Limb (tissue), 2 donors: ENCODE data around the gene ABL1.

Experiments used
- DNase-seq, 2 donors: peaks; one replicate each; pipeline ENCODE4 v3.0.0-alpha.2; 2016; ENCODE audit errors: extremely low spot score in 2 of 2

Gene ABL1

GRCh38 chr9:130870491-130871381 lies 35.7 kb downstream of the ABL1 start:
- DNase-seq: no peak

GRCh38 chr9:130871395-130872062 lies 36.5 kb downstream of the ABL1 start:
- no peak for DNase-seq

- DNase-seq: no peak
These were observed 37.0 kb downstream of the ABL1 start for GRCh38 chr9:130872093-130872492.

GRCh38 chr9:130872508-130872907 lies 37.5 kb downstream of the ABL1 start:
- DNase-seq: no peak

GRCh38 chr9:130872912-130873503 lies 38.0 kb downstream of the ABL1 start:
- no peak for DNase-seq

- DNase-seq: no peak
These were observed 38.9 kb downstream of the ABL1 start for GRCh38 chr9:130873966-130874365.

GRCh38 chr9:130874783-130875182 lies 39.7 kb downstream of the ABL1 start:
- no peak for DNase-seq

GRCh38 chr9:130877300-130877699 lies 42.2 kb downstream of the ABL1 start:
- no peak for DNase-seq

GRCh38 chr9:130878295-130878694 lies 43.2 kb downstream of the ABL1 start:
- no peak for DNase-seq

GRCh38 chr9:130879863-130880411 lies 44.9 kb downstream of the ABL1 start:
- no peak for DNase-seq

- no peak for DNase-seq
These were observed 45.7 kb downstream of the ABL1 start for GRCh38 chr9:130880599-130881220.

GRCh38 chr9:130881516-130881915 lies 46.5 kb downstream of the ABL1 start:
- DNase-seq: no peak

- DNase-seq: no peak
These were observed 47.7 kb downstream of the ABL1 start for GRCh38 chr9:130882696-130883225.

GRCh38 chr9:130883479-130883878 lies 48.4 kb downstream of the ABL1 start:
- DNase-seq: no peak

- DNase-seq: no peak
These were observed 49.1 kb downstream of the ABL1 start for GRCh38 chr9:130884111-130884531.

- DNase-seq: no peak
These were observed 49.8 kb downstream of the ABL1 start for GRCh38 chr9:130884542-130885483.

- DNase-seq: no peak
These were observed 50.7 kb downstream of the ABL1 start for GRCh38 chr9:130885484-130886375.

- no peak for DNase-seq
These were observed 51.9 kb downstream of the ABL1 start for GRCh38 chr9:130886981-130887380.

GRCh38 chr9:130887494-130888144 lies 52.6 kb downstream of the ABL1 start:
- DNase-seq: no peak
